Natural killer cell (primary cell): Measurements from ENCODE around the gene SETBP1. TPM values are rescaled to one million over a fixed set of nuclear protein-coding genes. Genes with fewer than 3 reads are reported as not detected.
A peak's percentile ranks its signal among the peaks of the same experiment; 100 is the strongest.
"Not testable (repeated sequence)": the region's sequence is repeated elsewhere in the genome, so short reads cannot be mapped to it uniquely, and the experiment has no call there.

ENCODE experiments used
- ATAC-seq, 3 donors: fragments of 150-1000 bp in 2 of 3; fragments of 200-7000 bp in 1 of 3; cut with Tn5 transposase; 1 replicate in 1 of 3; 2 replicates in 2 of 3; pipeline ENCODE4 v1.10.0; 2021; ENCODE audit warnings: mild to moderate bottlenecking in 2 of 3, moderate library complexity in 2 of 3
- DNase-seq, 2 donors: peaks; one replicate each; pipeline versions ENCODE4 v3.0.0 to v3.0.0-alpha.2; 2013 to 2021; ENCODE audit warnings: mixed read lengths in 1 of 2
- H3K27ac ChIP-seq: one replicate; pipeline ENCODE4 v1.5.1; 2013; ENCODE audit warnings: mild to moderate bottlenecking, low read length
- H3K27me3 ChIP-seq: one replicate; pipeline ENCODE4 v1.6.1; 2013; ENCODE audit warnings: low read length; ENCODE audit not compliant: control insufficient read depth, insufficient read depth
- H3K36me3 ChIP-seq: one replicate; pipeline ENCODE4 v1.6.1; 2013; ENCODE audit warnings: low read length; ENCODE audit not compliant: control insufficient read depth, insufficient read depth
- H3K4me1 ChIP-seq: one replicate; pipeline ENCODE4 v1.6.1; 2013; ENCODE audit warnings: low read length; ENCODE audit not compliant: control insufficient read depth, insufficient read depth
- H3K4me3 ChIP-seq: one replicate; pipeline ENCODE4 v1.5.1; 2013; ENCODE audit warnings: low read length
- H3K9me3 ChIP-seq: one replicate; pipeline ENCODE4 v1.6.1; 2013; ENCODE audit warnings: low read length; ENCODE audit not compliant: control insufficient read depth, insufficient read depth
- H3K27ac Mint-ChIP-seq, 2 donors: one replicate each; pipeline ENCODE4 v1.8.0; 2022; ENCODE audit warnings: mild to moderate bottlenecking in 2 of 2, mixed read lengths in 2 of 2, moderate library complexity in 1 of 2
- H3K27me3 Mint-ChIP-seq, 2 donors: one replicate each; pipeline ENCODE4 v1.8.0; 2022; ENCODE audit warnings: low read depth in 2 of 2, mixed read lengths in 2 of 2
- H3K36me3 Mint-ChIP-seq: one replicate; pipeline ENCODE4 v1.8.0; 2022; ENCODE audit warnings: mixed read lengths
- H3K4me1 Mint-ChIP-seq, 2 donors: one replicate each; pipeline ENCODE4 v1.8.0; 2022; ENCODE audit warnings: mixed read lengths in 2 of 2
- H3K4me3 Mint-ChIP-seq: one replicate; pipeline ENCODE4 v1.8.0; 2022; ENCODE audit warnings: mild to moderate bottlenecking, moderate library complexity, mixed read lengths
- H3K9me3 Mint-ChIP-seq, 2 donors: one replicate each; pipeline ENCODE4 v1.8.0; 2022; ENCODE audit warnings: mixed read lengths in 2 of 2
- WGBS: methylation state at CpG from one replicate; pipeline ENCODE4 v1.1.7; 2013; ENCODE audit warnings: missing lambda C conversion rate; ENCODE audit not compliant: insufficient coverage; 5-methylcytosine and 5-hydroxymethylcytosine counted together
- intact Hi-C: fragments of 100-400 bp; cut with micrococcal nuclease; formaldehyde crosslinking; loops from one replicate; pipeline ENCODE4 v1.14.2; 2022
- total RNA-seq, 4 donors: library from RNA; stranded (reverse); fragments of 120-200 nt in 1 of 4; gene quantifications; one replicate each; pipeline versions ENCODE4 v1.2.3 to v1.2.4, GENCODE V29; 2013 to 2022
- TF ChIP-seq, protein P1 (sequence below): fragments of 200-600 bp; IDR thresholded peaks from one replicate; pipeline ENCODE4 v1.8.0; 2022; ENCODE audit warnings: antibody characterized with exemption

SETBP1 gene
- total RNA-seq, 3 donors from 2014 or later (not counting 1 experiment from before 2014, with no cell fraction given), result 36.0 to 46.6 (median 41.2) TPM

- peaks cover 8% of the 10 kb centered on the region for H3K4me1 ChIP-seq
- no peaks in the 10 kb centered on the region for H3K27me3 Mint-ChIP-seq
- TF ChIP-seq, protein P1, sequence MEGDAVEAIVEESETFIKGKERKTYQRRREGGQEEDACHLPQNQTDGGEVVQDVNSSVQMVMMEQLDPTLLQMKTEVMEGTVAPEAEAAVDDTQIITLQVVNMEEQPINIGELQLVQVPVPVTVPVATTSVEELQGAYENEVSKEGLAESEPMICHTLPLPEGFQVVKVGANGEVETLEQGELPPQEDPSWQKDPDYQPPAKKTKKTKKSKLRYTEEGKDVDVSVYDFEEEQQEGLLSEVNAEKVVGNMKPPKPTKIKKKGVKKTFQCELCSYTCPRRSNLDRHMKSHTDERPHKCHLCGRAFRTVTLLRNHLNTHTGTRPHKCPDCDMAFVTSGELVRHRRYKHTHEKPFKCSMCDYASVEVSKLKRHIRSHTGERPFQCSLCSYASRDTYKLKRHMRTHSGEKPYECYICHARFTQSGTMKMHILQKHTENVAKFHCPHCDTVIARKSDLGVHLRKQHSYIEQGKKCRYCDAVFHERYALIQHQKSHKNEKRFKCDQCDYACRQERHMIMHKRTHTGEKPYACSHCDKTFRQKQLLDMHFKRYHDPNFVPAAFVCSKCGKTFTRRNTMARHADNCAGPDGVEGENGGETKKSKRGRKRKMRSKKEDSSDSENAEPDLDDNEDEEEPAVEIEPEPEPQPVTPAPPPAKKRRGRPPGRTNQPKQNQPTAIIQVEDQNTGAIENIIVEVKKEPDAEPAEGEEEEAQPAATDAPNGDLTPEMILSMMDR, result no peak
- H3K27ac Mint-ChIP-seq, result no peak overlapping the region
- intact Hi-C loops, result no loop called here
- H3K9me3 Mint-ChIP-seq, result no peaks in the 10 kb centered on the region
- no peak overlapping the region for H3K4me3 ChIP-seq
- no peaks in the 10 kb centered on the region for H3K36me3 ChIP-seq
- peak in 1 of 2 donors; percentile 22 for DNase-seq
- no peak overlapping the region for H3K27ac ChIP-seq
- ATAC-seq, result no peak
- H3K4me3 Mint-ChIP-seq, result peak overlapping the region; percentile 25
- 76% methylated on average over 5 of the region's 5 CpGs for WGBS
- no peaks in the 10 kb centered on the region for H3K36me3 Mint-ChIP-seq
- no peaks in the 10 kb centered on the region for H3K9me3 ChIP-seq
- peaks cover 38 to 44% of the 10 kb centered on the region in 2 donors for H3K4me1 Mint-ChIP-seq
- H3K27me3 ChIP-seq, result no peaks in the 10 kb centered on the region
These were observed 36.0 kb downstream of the SETBP1 start for GRCh38 chr18:44716697-44717163.

DNA sequence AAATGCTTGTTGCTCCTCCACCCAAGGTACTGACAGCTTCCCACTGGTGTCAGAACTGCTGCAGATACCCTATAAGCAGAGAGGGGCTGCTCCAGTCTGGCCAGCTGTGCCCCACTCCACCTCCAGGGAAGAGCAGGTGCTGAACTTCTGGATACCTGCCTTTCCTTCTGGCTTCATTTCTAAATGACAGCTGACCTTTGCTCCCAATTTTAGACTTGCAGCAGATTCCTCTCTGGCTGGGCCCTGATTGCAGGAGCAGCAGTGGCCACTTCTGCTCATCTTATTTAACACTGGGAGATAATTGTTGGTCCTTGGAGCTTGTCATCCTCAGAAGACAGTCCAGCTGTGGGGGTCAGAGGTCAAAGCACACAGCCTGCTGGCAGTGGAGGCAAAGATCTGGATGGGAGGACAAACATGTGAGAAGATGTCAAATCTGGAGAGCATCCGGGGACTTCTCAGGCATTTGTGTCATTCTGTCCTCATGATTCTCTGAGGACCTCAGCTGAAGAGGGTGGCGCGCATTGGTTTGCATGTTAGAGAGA, 38.9 kb downstream of the SETBP1 start:
- 100% methylated on average over 3 of the region's 3 CpGs for WGBS
- intact Hi-C loops, result no loop called here
- ATAC-seq, result no peak
- H3K27me3 Mint-ChIP-seq, result no peaks in the 10 kb centered on the region
- H3K36me3 Mint-ChIP-seq, result no peaks in the 10 kb centered on the region
- H3K36me3 ChIP-seq, result no peaks in the 10 kb centered on the region
- peak overlapping the region in 1 of 2 donors; percentile 13 for H3K27ac Mint-ChIP-seq
- TF ChIP-seq, protein P1, result no peak
- no peaks in the 10 kb centered on the region for H3K9me3 Mint-ChIP-seq
- H3K4me1 Mint-ChIP-seq, result peaks cover 46 to 62% of the 10 kb centered on the region in 2 donors
- peaks cover 23% of the 10 kb centered on the region for H3K4me1 ChIP-seq
- no peaks in the 10 kb centered on the region for H3K27me3 ChIP-seq
- no peak overlapping the region for H3K4me3 ChIP-seq
- H3K4me3 Mint-ChIP-seq, result no peak overlapping the region
- no peak overlapping the region for H3K27ac ChIP-seq
- no peak for DNase-seq
- H3K9me3 ChIP-seq, result no peaks in the 10 kb centered on the region

- H3K36me3 Mint-ChIP-seq, H3K9me3 Mint-ChIP-seq, H3K27me3 Mint-ChIP-seq, H3K27ac Mint-ChIP-seq, DNase-seq, ATAC-seq, H3K9me3 ChIP-seq, H3K36me3 ChIP-seq, H3K4me3 ChIP-seq, intact Hi-C loops, H3K27ac ChIP-seq, H3K27me3 ChIP-seq, H3K4me3 Mint-ChIP-seq: not testable (repeated sequence)
- peaks cover 33% of the 10 kb centered on the region for H3K4me1 ChIP-seq
- H3K4me1 Mint-ChIP-seq, result peaks cover 68 to 83% of the 10 kb centered on the region in 2 donors
- WGBS, result 44% methylated on average over 3 of the region's 3 CpGs
These were observed 41.1 kb downstream of the SETBP1 start for GRCh38 chr18:44721748-44722147.

DNA sequence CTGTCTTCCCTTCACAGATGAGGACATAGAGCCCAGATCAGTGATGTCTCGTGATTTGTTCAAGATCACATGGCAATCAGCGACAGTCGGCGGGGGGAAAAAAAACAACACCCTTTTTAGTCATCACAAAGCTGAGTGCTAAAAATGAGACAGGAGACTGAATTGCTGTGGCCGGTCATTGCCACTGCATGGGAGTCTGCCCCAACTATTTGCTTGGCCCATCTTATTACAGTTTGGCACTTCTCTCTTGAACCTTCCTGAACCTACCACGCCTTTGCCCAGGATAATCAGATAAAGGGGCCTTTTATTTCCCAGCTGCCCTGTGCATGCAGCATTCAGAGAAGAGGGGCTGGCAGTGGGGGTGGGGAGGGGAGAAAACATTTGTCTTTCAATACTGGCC, 42.7 kb downstream of the SETBP1 start:
- peak in 1 of 2 donors; percentile 28 for DNase-seq
- Mint-ChIP-seq H3K9me3 (no peaks in the 10 kb centered on the region), H3K27ac (peak overlapping the region in 1 of 2 donors; percentile 70), H3K27me3 (no peaks in the 10 kb centered on the region), H3K4me3 (no peak overlapping the region), H3K36me3 (no peaks in the 10 kb centered on the region), H3K4me1 (peaks cover 69 to 86% of the 10 kb centered on the region in 2 donors)
- Histone ChIP-seq H3K36me3 (no peaks in the 10 kb centered on the region), H3K27me3 (no peaks in the 10 kb centered on the region), H3K27ac (no peak overlapping the region), H3K4me3 (no peak overlapping the region), H3K4me1 (peaks cover 38% of the 10 kb centered on the region), H3K9me3 (no peaks in the 10 kb centered on the region)
- peak in 1 of 3 donors; percentile 11 for ATAC-seq
- intact Hi-C loops, result no loop called here
- TF ChIP-seq, protein P1, result no peak
- 74% methylated on average over 6 of the region's 6 CpGs for WGBS
